HG03095 (cell line): ENCODE data around the gene EMC9.
"Not testable (repeated sequence)": the region's sequence is repeated elsewhere in the genome, so short reads cannot be mapped to it uniquely, and the experiment has no call there.

Source experiments
- ATAC-seq: cut with Tn5 transposase; IDR thresholded peaks from one replicate; pipeline ENCODE4 v1.9.1; 2021; ENCODE audit warnings: moderate library complexity; ENCODE audit not compliant: unreplicated experiment

Gene EMC9

DNA sequence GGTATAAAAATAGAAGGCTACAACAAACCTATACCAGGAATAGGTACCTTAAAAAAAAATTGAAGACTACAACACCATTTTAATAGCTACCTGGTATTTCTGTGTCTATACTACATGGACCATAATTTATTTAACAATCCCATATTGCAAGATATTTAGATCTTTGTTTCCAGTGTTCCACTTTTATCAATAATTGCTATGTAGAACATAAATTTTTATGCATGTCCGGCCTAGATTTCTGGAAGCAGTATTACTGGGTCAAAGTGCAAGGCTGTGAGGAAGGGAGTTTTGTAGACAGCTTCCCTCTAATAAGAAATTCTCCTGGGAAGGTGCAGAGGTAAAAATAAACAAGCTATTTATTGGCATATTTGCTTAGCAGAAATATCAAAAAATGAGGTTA is 30.9 kb downstream of the EMC9 start:
- ATAC-seq, result no peak

DNA sequence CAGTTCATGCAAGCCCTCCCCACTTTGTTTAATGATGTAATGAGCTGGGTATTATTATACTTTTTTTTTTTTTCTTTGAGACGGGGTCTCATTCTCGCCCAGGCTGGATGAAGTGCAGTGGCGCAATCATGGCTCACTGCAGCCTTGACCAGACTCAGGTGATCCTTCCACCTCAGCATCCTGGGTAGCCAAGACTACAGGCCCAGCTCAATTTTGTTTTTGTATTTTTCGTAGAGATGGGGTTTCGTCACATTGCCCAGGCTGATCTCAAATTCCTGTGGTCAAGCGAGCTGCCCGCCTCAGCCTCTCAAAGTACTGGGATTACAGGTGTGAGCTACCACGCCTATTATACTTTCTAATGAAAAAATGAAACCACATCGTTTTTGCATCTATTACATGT is 31.3 kb downstream of the EMC9 start:
- no peak for ATAC-seq

DNA sequence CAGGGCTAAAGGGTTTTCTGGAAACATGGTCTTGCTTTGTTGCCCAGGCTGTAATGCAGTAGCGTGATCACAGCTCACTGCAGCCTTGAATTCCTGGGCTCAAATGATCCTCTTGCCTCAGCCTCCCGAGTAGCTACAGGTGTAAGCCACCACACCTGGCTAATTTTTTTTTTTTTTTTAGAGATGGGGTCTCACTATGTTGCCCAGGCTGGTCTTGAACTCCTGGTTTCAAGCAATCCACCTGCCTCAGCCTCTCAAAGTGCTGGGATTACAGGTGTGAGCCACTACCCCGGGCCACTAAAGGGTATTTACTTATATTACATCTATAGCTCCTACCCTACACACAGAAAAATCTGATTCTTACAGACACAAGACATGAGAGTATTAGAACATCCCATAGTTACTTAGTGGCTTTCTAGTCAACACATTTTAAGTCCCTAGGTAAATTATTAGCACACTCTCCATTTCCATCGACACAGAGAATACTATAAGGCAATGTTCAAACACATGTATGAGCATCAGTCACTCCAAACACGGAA is 33.0 kb downstream of the EMC9 start:
- peak; percentile 36 for ATAC-seq

DNA sequence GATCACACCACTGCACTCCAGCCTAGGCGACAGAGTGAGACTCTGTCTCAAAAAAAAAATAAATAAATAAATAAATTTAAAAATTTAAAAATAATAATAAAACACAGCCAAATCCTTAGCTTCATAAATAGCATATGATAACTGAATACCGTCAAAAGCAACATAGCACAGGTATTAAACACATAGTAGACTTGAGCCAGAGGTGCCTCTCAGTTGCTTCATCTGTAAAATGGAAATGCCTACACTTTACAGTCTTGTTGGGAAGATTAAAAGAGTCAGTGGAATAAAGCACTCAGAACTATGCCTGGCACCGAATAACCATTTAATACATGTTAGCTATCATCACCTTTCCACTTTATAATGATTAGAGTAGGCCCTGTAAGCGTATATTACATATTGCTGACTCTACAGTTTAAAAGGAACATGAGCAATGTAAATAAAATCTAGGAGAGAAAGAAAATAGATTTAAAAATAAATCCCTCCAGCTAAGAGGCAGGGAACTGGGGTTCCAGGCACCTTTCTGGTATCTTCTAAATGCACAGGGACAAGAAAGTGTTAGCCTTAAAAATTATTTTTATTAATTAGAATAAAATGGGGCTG is 34.6 kb downstream of the EMC9 start:
- ATAC-seq, result no peak

DNA sequence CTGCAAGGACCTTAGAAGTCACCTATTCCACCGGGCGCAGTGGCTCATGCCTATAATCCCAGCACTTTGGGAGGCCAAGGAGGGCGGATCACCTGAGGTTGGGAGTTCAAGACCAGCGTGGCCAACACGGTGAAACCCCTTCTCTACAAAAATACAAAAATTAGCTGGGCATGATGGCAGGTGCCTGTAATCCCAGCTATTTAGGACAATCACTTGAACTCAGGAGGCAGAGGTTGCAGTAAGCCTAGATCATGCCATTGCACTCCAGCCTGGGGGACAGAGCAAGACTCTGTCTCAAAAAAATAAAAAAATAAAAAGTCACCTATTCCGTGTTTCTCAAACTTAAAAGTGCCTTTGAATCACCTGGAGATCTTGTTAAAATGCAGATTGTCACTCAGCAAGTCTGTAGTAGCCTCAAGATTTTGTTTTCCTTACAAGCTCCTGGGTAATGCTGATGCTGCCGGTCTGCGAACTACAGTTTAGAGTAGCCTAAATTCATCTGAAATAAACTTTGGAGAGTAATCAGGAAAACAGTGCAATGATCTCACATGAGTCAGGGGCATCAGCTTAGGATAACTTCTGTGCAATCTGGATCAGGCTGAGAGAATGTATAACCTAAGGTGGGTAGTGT is 35.7 kb downstream of the EMC9 start:
- ATAC-seq, result not testable (repeated sequence)

DNA sequence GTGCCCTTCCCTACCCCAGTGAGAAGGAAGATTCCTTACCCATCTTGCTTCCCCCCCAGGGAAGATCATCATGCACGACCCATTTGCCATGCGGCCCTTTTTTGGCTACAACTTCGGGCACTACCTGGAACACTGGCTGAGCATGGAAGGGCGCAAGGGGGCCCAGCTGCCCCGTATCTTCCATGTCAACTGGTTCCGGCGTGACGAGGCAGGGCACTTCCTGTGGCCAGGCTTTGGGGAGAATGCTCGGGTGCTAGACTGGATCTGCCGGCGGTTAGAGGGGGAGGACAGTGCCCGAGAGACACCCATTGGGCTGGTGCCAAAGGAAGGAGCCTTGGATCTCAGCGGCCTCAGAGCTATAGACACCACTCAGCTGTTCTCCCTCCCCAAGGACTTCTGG is 37.9 kb downstream of the EMC9 start:
- no peak for ATAC-seq

DNA sequence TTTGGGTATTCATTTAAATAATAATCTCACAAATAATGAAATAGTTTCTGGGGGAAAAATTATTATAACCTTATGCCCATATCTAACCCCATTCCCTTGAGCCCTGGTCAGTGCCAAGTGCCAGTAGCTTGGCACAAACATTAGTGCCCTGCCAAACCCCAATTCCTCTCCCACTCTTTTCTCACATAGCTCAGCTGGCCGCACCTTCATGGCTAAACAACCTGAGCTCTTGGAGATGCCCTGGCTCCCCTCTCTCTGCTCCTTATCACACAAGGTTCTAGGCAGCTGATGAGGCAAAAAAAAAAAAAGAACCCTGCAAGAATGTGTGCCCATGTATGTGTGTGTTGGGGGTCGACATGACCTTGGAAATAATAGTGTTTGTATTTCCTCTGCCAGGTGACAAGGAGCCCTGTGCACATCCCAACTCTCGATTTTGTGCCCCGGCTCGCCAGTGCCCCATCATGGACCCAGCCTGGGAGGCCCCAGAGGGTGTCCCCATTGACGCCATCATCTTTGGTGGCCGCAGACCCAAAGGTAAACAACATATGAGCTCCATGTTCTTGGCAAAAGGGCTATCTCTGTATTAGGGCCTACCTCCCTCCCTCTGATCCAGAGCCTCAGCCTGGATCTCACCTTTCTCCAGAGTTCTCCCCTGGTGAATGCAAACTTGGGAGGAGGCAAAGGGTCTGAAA is 38.9 kb downstream of the EMC9 start:
- ATAC-seq, result no peak

DNA sequence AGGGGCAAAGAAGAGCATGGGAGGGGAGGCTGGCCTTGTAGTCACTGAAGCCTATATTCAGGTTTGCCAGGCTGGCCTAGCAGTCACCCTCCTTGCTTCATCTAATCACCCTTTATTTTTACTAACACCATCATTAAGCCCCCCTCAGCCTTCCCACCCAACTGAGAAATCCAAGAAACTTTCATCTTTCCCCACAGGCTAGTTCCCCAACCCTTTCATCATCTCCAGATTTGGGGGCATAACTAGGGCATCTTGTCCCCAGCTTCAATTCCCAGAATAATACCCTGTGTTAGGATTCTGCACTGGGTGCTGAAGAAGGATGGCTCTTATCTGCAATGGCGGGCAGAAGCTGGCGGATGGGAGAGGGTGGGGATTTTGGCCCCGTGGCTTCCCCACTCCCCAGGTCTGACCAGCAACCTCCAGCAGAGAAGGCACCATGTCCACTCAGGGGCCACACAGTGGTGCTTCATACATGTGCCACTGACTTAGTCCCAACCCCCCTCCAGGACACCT is 40.4 kb downstream of the EMC9 start:
- ATAC-seq, result no peak

DNA sequence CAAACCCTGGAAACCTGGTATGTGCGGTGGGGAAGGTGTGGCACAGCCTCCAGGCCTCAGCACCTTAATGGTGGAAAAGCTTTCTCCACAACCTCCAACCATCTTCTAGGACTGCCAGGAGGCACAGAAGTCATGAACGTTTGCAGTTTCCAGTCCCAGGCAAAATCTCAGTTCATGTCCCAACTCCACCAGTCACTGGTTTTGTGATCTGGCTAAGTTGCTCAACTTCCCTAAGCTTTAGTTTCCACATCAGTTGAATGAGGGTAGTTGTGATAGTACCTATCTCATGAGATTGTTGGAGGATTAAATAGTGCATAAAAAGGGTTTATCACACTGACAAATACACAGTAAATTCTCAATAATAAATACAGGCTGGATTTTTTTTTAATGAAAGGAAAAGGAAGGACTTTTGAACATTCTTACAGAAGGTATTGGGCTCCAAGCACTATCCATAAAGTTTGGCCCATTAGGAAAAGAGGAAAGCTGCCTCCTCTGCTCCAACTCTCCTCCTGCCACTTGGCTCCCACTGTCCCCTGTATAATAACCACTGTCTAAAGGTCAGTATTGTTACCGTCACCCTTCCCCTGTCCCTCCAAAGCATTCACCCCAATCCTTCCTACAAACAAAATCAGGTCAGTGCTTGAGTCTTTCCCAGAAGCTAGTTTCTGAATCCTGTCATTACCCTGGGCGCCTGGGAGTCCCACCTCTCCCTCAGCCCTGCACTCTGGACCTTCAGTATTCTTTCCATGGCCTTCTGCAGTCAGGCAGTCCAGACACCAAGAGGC is 41.0 kb downstream of the EMC9 start:
- ATAC-seq, result no peak

DNA sequence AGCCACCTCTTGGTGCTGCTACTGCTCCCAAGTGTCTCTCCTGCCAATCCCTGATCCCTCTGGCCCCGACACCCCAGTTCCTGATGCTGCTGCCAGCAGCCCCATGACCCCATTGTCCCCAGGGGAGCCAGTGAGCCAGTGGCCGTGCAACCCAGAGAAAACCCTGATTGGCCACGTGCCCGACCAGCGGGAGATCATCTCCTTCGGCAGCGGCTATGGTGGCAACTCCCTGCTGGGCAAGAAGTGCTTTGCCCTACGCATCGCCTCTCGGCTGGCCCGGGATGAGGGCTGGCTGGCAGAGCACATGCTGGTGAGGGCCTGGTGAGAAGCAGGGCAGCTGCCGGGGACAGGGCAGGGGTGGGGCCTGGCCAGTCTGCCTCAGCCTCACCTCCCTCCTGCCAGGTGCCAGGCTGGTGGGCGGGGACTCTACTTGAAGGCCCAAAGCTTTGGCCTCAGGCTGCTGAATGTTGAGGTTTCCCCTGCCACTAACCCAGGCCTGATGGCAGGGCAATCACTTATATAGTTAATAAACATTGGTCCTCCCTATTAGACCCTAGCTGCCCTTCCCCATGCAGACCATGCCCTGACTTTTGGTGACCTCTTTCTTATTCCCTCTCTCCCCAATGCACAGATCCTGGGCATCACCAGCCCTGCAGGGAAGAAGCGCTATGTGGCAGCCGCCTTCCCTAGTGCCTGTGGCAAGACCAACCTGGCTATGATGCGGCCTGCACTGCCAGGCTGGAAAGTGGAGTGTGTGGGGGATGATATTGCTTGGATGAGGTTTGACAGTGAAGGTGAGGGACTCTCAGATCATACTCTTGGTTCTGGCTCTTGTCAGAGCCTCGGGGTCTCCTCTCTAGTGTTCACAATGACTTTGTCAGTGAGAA is 42.2 kb downstream of the EMC9 start:
- ATAC-seq, result no peak

DNA sequence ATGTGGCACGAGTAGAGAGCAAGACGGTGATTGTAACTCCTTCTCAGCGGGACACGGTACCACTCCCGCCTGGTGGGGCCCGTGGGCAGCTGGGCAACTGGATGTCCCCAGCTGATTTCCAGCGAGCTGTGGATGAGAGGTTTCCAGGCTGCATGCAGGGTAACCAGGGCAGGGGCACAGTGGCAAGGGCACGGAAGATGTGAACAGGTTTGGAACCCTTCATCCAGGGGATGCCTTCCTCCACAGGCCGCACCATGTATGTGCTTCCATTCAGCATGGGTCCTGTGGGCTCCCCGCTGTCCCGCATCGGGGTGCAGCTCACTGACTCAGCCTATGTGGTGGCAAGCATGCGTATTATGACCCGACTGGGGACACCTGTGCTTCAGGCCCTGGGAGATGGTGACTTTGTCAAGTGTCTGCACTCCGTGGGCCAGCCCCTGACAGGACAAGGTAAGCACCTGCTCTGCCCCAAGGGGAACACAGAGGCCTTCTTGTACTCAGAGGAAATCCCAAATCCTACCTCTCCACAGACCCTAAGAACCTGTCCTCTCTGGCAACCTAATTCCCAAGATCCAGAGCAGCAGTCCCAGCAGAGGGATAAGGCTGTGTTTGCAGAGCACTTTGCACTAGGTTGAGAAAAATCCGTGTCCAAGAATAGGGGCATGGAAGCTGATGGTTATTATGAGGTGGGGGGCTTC is 43.0 kb downstream of the EMC9 start:
- ATAC-seq, result no peak

DNA sequence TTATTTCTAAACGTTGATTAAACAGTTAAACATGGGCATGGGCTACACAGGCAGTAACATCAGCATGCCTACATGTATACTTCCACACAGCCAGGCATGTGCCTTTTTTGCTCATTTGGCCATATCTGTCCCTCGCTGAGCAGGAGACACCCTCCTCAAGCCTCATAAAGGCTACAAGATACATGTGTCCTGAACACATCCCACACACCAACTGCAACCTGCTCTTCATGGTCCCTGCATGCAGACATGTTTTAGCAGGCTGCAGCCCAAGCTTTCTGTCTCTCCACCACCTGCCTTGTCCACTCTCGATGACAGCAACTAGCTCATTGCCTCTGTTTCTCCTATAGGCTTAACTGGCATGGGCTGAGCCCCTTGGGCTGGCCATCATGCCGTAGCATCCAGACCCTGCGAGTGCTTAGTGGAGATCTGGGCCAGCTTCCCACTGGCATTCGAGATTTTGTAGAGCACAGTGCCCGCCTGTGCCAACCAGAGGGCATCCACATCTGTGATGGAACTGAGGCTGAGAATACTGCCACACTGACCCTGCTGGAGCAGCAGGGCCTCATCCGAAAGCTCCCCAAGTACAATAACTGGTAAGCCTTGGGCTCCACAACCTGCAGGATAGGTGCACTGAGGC is 44.7 kb downstream of the EMC9 start:
- no peak for ATAC-seq

DNA sequence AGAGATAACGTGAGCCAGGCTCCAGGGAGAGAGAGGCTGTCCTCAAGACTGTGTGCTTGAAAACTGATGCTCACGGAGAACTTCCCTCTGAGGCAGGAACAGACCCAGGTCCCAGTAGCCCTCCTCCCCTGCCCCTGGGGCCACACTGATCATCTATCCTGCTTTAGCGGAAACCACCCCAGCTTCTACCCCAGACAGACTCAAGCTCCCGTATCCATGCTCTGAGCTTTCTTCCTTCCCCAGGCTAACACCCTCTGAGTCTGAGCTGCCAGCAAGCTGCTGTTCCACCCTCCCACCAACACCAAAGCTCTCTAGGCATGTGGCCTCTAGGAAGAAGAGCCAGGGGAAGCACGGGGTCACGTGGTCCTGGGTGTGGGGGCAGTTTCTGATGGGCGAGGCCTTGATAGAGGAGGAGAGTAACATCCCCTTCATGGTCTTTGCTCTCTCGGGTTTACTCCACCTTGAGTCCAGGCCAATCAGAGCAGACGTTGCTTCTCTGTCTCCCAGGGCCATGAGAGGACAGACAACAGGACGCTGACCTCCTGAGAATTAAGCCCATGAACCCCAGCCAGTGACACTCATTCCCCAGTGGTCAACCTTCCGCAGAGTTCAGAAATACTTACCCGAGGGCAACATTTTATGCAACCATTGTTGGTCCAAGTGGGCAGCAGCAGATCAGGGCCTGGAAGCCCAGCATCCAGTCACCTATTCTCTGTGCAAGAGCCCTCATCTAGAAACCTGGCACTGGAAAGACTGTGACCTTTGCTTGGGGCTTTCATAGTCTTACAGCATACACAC is 45.9 kb downstream of the EMC9 start:
- peak; percentile 73 for ATAC-seq

DNA sequence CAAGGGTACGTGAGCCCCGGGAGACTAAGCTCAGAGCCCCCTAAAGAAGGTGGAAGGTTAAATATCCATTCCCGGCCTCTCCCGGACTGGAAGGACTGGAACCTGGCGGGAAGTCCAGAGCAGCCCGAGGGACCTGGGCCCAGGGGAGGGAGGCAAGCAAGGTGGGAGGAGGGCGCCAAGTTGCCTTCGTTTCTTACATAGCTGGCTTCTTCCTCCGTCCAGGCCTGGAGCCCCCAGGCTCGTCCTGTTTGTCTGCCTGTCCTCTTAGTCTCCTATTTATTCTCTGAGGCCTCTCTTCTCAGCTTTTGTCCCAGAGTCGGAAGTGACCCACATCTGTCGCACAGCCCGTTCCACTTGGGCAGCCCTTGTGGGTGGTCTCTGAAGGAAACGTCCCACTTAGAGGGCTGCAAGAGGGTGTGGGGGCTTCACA is 46.5 kb downstream of the EMC9 start:
- no peak for ATAC-seq

DNA sequence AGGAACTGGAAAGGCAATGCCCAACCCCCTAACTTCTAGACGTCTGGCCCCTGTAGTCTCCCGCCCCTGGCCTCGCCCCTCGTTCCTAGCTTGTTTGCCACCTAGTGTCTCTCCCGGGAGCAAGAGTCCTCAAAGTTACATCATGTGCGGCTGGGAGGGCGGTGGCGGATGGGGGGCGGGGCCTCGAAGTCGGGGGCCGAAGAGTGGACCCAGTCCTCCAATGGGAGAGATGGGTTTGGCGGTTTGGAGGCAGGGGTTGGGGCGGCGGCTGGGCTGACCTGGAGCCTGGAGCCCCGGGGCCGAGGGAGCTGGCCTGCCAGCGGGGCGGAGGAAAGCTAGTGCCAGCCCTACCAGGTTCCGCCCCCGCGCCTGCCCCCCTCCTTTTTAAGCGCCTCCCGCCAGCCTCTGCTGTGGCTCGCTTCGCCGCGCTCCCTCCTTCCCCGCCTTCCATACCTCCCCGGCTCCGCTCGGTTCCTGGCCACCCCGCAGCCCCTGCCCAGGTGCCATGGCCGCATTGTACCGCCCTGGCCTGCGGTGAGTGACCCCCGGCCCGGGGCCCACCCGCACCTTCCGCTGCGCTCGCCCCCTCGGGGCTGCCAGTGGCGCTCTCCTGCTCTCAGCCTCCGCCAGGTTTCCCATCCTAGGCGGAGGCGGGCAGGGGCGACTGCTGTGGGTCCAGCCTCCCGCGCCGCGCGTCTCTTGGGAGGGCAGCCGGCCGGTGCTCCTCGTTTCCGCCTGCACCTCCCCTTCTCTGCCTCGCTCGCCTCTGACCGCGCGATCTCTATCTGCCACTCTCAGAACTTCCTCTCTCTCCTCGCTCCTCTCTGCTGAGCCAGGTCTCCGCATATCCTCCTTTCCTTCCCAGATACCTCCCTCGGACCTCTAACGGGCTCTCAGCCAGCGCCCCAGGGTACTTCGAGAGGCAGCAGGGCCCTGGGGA is 47.2 kb downstream of the EMC9 start, which contains the start of gene PCK2:
PCK2 (plus strand) TSS at position 411 of the 940 bp plus-strand sequence; CDS start at position 506, 95 bp downstream.
- peak; percentile 41 for ATAC-seq

DNA sequence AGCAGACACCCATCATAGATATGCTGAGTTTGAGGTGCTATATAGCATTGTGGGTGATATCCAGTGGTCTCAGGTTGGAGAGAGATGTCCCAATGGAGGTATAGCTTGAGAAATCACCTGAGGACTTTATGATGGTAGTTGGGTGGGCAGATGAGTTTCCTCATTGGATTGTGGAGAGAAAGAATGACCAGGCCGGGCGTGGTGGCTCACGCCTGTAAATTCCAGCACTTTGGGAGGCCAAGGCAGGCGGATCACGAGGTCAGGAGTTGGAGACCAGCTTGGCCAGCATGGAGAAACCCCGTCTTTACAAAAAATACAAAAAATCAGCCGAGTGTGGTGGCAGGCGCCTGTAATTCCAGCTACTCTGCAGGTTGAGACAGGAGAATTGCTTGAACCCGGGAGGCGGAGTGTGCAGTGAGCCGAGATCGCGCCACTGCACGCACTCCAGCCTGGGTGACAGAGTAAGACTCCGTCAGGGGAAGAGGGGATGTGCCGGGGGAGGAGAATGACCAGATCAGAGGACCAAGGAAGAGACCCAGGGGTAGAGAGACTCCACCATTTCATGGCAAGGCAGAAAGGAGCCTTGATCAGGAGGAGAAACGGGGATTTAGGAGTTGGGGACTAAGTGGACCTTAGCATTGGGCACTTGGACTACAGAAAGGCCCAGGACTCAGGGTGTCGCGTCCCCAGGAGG is 48.0 kb downstream of the EMC9 start:
- ATAC-seq, result no peak
